GM21390 (cell line): ENCODE data around the gene PRKCE.

Experiments used
- ATAC-seq: cut with Tn5 transposase; IDR thresholded peaks from one replicate; pipeline ENCODE4 v1.9.1; 2021; ENCODE audit not compliant: unreplicated experiment

The PRKCE gene

GRCh38 chr2:45826884-45827635 is 175.6 kb downstream of the PRKCE start:
- ATAC-seq: no peak

GRCh38 chr2:45830322-45830721 is 178.8 kb downstream of the PRKCE start:
- ATAC-seq: no peak

GRCh38 chr2:45833301-45833967 is 182.0 kb downstream of the PRKCE start:
- peak; percentile 29 for ATAC-seq

- peak; percentile 76 for ATAC-seq
These were observed 182.5 kb downstream of the PRKCE start for GRCh38 chr2:45833968-45834344.

GRCh38 chr2:45834372-45834771 is 182.9 kb downstream of the PRKCE start:
- no peak for ATAC-seq

GRCh38 chr2:45834858-45835257 is 183.4 kb downstream of the PRKCE start:
- no peak for ATAC-seq

GRCh38 chr2:45836316-45836715 is 184.8 kb downstream of the PRKCE start:
- no peak for ATAC-seq

GRCh38 chr2:45836740-45837139 is 185.3 kb downstream of the PRKCE start:
- ATAC-seq: peak; percentile 36

- ATAC-seq: no peak
These were observed 186.4 kb downstream of the PRKCE start for GRCh38 chr2:45837812-45838341.

GRCh38 chr2:45839508-45840251 is 188.2 kb downstream of the PRKCE start:
- no peak for ATAC-seq

GRCh38 chr2:45840481-45840880 is 189.0 kb downstream of the PRKCE start:
- ATAC-seq: no peak

GRCh38 chr2:45841752-45842407 is 190.4 kb downstream of the PRKCE start:
- ATAC-seq: no peak

- peak; percentile 54 for ATAC-seq
These were observed 191.7 kb downstream of the PRKCE start for GRCh38 chr2:45843136-45843535.

GRCh38 chr2:45844796-45845457 is 193.5 kb downstream of the PRKCE start:
- no peak for ATAC-seq

- ATAC-seq: no peak
These were observed 194.1 kb downstream of the PRKCE start for GRCh38 chr2:45845566-45845965.

- no peak for ATAC-seq
These were observed 198.2 kb downstream of the PRKCE start for GRCh38 chr2:45849491-45850283.

GRCh38 chr2:45850558-45850957 is 199.1 kb downstream of the PRKCE start:
- ATAC-seq: no peak

GRCh38 chr2:45851111-45851510 is 199.6 kb downstream of the PRKCE start:
- ATAC-seq: no peak

- ATAC-seq: no peak
These were observed 200.3 kb downstream of the PRKCE start for GRCh38 chr2:45851576-45852304.
